GM23338 (cell line): Measurements from ENCODE around the gene PDE7B. TPM values are rescaled to one million over a fixed set of nuclear protein-coding genes. Genes with fewer than 3 reads are reported as not detected.

Experiments used
- ATAC-seq: fragments of 200-7000 bp; cut with Tn5 transposase; 3 replicates; pipeline ENCODE4 v1.9.1; 2020
- DNase-seq: peaks from one replicate; pipeline ENCODE4 v3.0.0-alpha.2; 2015; ENCODE audit warnings: low spot score
- H2AFZ ChIP-seq: fragments of 200-600 bp; sonication (generic); 2 replicates; pipeline ENCODE4 v1.8.0; 2016; ENCODE audit warnings: antibody characterized with exemption, mild to moderate bottlenecking, moderate library complexity
- H3F3A ChIP-seq: fragments of 200-600 bp; sonication (generic); replicated peaks from 2 replicates; pipeline ENCODE4 v1.8.0; 2017; ENCODE audit warnings: antibody characterized with exemption, mixed run types, low read depth
- H3K27ac ChIP-seq: fragments of 200-600 bp; sonication (generic); 2 replicates; pipeline ENCODE4 v1.6.1; 2016; ENCODE audit warnings: low read depth
- H3K27me3 ChIP-seq: fragments of 200-600 bp; sonication (generic); 2 replicates; pipeline ENCODE4 v1.8.0; 2016; ENCODE audit warnings: mild to moderate bottlenecking, mixed run types, moderate library complexity; ENCODE audit not compliant: insufficient read depth
- H3K36me3 ChIP-seq: fragments of 200-600 bp; sonication (generic); 2 replicates; pipeline ENCODE4 v1.8.0; 2016; ENCODE audit warnings: mild to moderate bottlenecking; ENCODE audit not compliant: insufficient read depth
- H3K4me1 ChIP-seq: fragments of 200-600 bp; sonication (generic); 2 replicates; pipeline ENCODE4 v1.8.0; 2016; ENCODE audit warnings: mild to moderate bottlenecking, moderate library complexity; ENCODE audit not compliant: insufficient read depth
- H3K4me2 ChIP-seq: fragments of 200-600 bp; sonication (generic); 2 replicates; pipeline ENCODE4 v1.7.1; 2017; ENCODE audit warnings: mixed run types
- H3K4me3 ChIP-seq: fragments of 200-600 bp; sonication (generic); 2 replicates; pipeline ENCODE4 v1.6.1; 2016; ENCODE audit warnings: mixed run types
- H3K79me2 ChIP-seq: fragments of 200-600 bp; sonication (generic); replicated peaks from 2 replicates; pipeline ENCODE4 v1.8.0; 2017; ENCODE audit warnings: mild to moderate bottlenecking; ENCODE audit not compliant: insufficient read depth
- H3K9me2 ChIP-seq: fragments of 200-600 bp; sonication (generic); 2 replicates; pipeline ENCODE4 v1.8.0; 2017; ENCODE audit not compliant: insufficient read depth
- H4K20me1 ChIP-seq: fragments of 200-600 bp; sonication (generic); replicated peaks from 2 replicates; pipeline ENCODE4 v1.8.0; 2017; ENCODE audit warnings: mild to moderate bottlenecking; ENCODE audit not compliant: insufficient read depth
- H3K27ac Mint-ChIP-seq: 2 replicates; pipeline ENCODE4 v1.8.0; 2020; ENCODE audit warnings: inconsistent platforms, mild to moderate bottlenecking, moderate library complexity, mixed read lengths
- H3K27me3 Mint-ChIP-seq: 3 replicates; pipeline ENCODE4 v1.8.0; 2022; ENCODE audit warnings: low read depth, mild to moderate bottlenecking, moderate library complexity, mixed read lengths, inconsistent platforms; ENCODE audit not compliant: insufficient read depth, poor library complexity
- H3K36me3 Mint-ChIP-seq: 3 replicates; pipeline ENCODE4 v1.8.0; 2021; ENCODE audit warnings: low read depth, mild to moderate bottlenecking, inconsistent platforms, moderate library complexity, mixed read lengths
- H3K4me1 Mint-ChIP-seq: 3 replicates; pipeline ENCODE4 v1.8.0; 2020; ENCODE audit warnings: mild to moderate bottlenecking, inconsistent platforms, mixed read lengths
- H3K4me3 Mint-ChIP-seq: 3 replicates; pipeline ENCODE4 v1.8.0; 2021; ENCODE audit warnings: moderate library complexity, mild to moderate bottlenecking, inconsistent platforms, mixed read lengths
- H3K9me3 Mint-ChIP-seq: 3 replicates; pipeline ENCODE4 v1.8.0; 2020; ENCODE audit warnings: moderate library complexity, mild to moderate bottlenecking, inconsistent platforms, mixed read lengths
- NANOG ChIP-seq: IDR thresholded peaks from 2 replicates; pipeline ENCODE4 v1.6.1; 2016; ENCODE audit warnings: antibody characterized with exemption, borderline replicate concordance
- ZNF114 ChIP-seq: fragments of 250-450 bp; sonication (Bioruptor Pico); IDR thresholded peaks from 2 replicates; pipeline ENCODE4 v1.5.0; 2020; ENCODE audit warnings: mild to moderate bottlenecking, moderate library complexity
- ZNF331 ChIP-seq: fragments of 250-450 bp; sonication (Bioruptor Pico); IDR thresholded peaks from 2 replicates; pipeline ENCODE4 v1.5.0; 2020; ENCODE audit warnings: low read depth, mild to moderate bottlenecking, moderate library complexity
- polyA plus RNA-seq: library from polyadenylated mRNA; unstranded; fragments of >200 nt; fragmentation: Nextera tagmentation; extraction: Ambion mirVana; gene quantifications from 2 replicates; pipeline ENCODE4 v1.2.1, GENCODE V29; 2016
- total RNA-seq: library from RNA; depleted of rRNA; stranded (reverse); fragments of >200 nt; shearing (Covaris generic); gene quantifications from 2 replicates; pipeline ENCODE4 v1.2.3, GENCODE V29; 2014
- TF ChIP-seq, protein P1 (sequence below): fragments of 250-450 bp; sonication (Bioruptor Pico); IDR thresholded peaks from 2 replicates; pipeline ENCODE4 v1.5.0; 2020; ENCODE audit warnings: mild to moderate bottlenecking, moderate library complexity
- TF ChIP-seq, protein P2 (sequence below), 2 experiments: fragments of 200-600 bp in 1 of 2; sonication (generic) in 1 of 2; conservative IDR thresholded peaks; 2 replicates each; pipeline versions ENCODE4 v1.5.1 to v1.6.1; 2016 to 2017; ENCODE audit warnings: antibody characterized with exemption in 2 of 2, low read depth in 2 of 2, mild to moderate bottlenecking in 2 of 2, moderate library complexity in 1 of 2

The PDE7B gene
- total and polyA plus RNA-seq, 2 experiments from 2014 or later, result 0.07 TPM; not detected in 1

DNA sequence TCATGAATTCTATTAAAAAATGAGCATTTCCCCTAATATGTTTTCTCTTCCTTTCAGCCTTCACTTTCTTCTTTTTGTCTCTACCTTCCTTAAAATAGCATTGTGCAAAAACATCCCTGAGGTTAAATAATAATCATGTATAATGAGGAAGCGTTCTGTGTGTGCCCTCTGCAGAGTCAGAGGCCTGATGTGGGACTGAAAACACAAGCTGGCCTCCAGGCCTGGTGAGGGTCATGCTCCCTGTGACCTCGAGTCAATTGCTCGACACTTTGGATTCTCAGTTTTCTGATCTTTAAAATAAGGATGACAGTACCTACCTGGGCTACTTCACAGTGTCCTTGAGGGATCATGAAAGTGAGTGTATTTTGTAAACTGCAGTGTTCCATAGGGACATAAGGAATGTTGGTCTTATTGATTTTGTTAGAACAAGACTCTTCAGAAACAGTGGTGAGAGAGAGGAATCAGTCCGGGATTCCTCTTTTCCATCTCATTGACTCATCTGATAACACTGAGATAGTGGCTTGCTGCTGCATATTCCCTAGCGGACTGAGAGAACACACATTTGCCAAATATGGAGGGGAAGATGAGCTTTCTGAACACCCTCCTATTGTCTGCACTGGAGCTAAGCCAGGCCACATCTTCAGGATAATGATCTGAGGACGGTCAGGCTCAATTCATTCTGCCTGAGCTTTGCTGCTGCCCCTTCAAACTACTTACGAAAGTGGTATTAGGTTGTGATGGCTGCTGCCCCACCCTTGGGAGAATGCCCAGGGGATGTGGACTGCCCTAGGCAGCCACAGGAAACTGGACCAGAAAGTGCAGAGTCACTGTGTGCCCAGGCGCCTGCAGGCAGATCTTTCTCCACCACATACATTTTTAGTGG is 39.6 kb upstream of the PDE7B start (continued):
- TF ChIP-seq, protein P1, sequence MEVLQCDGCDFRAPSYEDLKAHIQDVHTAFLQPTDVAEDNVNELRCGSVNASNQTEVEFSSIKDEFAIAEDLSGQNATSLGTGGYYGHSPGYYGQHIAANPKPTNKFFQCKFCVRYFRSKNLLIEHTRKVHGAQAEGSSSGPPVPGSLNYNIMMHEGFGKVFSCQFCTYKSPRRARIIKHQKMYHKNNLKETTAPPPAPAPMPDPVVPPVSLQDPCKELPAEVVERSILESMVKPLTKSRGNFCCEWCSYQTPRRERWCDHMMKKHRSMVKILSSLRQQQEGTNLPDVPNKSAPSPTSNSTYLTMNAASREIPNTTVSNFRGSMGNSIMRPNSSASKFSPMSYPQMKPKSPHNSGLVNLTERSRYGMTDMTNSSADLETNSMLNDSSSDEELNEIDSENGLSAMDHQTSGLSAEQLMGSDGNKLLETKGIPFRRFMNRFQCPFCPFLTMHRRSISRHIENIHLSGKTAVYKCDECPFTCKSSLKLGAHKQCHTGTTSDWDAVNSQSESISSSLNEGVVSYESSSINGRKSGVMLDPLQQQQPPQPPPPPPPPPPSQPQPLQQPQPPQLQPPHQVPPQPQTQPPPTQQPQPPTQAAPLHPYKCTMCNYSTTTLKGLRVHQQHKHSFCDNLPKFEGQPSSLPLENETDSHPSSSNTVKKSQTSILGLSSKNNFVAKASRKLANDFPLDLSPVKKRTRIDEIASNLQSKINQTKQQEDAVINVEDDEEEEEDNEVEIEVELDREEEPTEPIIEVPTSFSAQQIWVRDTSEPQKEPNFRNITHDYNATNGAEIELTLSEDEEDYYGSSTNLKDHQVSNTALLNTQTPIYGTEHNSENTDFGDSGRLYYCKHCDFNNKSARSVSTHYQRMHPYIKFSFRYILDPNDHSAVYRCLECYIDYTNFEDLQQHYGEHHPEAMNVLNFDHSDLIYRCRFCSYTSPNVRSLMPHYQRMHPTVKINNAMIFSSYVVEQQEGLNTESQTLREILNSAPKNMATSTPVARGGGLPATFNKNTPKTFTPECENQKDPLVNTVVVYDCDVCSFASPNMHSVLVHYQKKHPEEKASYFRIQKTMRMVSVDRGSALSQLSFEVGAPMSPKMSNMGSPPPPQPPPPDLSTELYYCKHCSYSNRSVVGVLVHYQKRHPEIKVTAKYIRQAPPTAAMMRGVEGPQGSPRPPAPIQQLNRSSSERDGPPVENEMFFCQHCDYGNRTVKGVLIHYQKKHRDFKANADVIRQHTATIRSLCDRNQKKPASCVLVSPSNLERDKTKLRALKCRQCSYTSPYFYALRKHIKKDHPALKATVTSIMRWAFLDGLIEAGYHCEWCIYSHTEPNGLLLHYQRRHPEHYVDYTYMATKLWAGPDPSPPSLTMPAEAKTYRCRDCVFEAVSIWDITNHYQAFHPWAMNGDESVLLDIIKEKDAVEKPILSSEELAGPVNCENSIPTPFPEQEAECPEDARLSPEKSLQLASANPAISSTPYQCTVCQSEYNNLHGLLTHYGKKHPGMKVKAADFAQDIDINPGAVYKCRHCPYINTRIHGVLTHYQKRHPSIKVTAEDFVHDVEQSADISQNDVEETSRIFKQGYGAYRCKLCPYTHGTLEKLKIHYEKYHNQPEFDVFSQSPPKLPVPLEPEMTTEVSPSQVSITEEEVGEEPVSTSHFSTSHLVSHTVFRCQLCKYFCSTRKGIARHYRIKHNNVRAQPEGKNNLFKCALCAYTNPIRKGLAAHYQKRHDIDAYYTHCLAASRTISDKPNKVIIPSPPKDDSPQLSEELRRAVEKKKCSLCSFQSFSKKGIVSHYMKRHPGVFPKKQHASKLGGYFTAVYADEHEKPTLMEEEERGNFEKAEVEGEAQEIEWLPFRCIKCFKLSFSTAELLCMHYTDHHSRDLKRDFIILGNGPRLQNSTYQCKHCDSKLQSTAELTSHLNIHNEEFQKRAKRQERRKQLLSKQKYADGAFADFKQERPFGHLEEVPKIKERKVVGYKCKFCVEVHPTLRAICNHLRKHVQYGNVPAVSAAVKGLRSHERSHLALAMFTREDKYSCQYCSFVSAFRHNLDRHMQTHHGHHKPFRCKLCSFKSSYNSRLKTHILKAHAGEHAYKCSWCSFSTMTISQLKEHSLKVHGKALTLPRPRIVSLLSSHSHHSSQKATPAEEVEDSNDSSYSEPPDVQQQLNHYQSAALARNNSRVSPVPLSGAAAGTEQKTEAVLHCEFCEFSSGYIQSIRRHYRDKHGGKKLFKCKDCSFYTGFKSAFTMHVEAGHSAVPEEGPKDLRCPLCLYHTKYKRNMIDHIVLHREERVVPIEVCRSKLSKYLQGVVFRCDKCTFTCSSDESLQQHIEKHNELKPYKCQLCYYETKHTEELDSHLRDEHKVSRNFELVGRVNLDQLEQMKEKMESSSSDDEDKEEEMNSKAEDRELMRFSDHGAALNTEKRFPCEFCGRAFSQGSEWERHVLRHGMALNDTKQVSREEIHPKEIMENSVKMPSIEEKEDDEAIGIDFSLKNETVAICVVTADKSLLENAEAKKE (CRISPR knock-in tag), result no peak
- TF ChIP-seq, protein P2, sequence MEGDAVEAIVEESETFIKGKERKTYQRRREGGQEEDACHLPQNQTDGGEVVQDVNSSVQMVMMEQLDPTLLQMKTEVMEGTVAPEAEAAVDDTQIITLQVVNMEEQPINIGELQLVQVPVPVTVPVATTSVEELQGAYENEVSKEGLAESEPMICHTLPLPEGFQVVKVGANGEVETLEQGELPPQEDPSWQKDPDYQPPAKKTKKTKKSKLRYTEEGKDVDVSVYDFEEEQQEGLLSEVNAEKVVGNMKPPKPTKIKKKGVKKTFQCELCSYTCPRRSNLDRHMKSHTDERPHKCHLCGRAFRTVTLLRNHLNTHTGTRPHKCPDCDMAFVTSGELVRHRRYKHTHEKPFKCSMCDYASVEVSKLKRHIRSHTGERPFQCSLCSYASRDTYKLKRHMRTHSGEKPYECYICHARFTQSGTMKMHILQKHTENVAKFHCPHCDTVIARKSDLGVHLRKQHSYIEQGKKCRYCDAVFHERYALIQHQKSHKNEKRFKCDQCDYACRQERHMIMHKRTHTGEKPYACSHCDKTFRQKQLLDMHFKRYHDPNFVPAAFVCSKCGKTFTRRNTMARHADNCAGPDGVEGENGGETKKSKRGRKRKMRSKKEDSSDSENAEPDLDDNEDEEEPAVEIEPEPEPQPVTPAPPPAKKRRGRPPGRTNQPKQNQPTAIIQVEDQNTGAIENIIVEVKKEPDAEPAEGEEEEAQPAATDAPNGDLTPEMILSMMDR (conservative IDR thresholded peaks at IDR 0.05; ENCODE audit: low read depth in 2 of 2), result no peak
- TF ChIP-seq ZNF114 (CRISPR knock-in tag) (no peak), ZNF331 (CRISPR knock-in tag) (no peak)

DNA sequence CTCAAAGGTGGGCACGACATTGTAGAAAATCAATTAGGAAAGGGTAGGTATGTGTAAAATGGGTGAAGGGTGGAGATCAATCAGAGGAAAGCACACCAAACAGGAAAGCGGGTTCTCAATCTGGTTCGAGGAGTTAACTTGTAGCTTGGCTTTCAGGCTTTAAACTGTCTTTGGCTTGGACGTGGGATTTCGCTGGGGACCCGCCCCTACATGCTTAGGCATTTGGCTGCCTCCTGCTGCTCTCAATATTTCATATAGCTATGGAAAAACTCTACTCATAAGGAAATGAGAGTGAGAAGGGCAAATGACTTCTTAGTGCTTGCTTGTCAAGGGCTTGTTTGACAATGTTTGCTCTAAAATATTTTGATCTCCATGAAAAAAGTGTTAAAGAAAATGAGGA is 38.1 kb upstream of the PDE7B start:
- H3K9me3 Mint-ChIP-seq, result peaks cover 6% of the 10 kb centered on the region; the same call in 2 of the 3 replicates
- peak overlapping the region; percentile 75; the same call in 1 of the 2 replicates for H3K27ac Mint-ChIP-seq
- Histone ChIP-seq H3K4me1 (peaks cover 24% of the 10 kb centered on the region), H3K27me3 (no peaks in the 10 kb centered on the region), H3K9me2 (peaks cover 7% of the 10 kb centered on the region; the same call in 1 of the 2 replicates), H3K79me2 (no peaks in the 10 kb centered on the region), H3K4me3 (no peak overlapping the region), H3K27ac (no peak overlapping the region), H4K20me1 (no peaks in the 10 kb centered on the region), H3K36me3 (no peaks in the 10 kb centered on the region), H3F3A (no peaks in the 10 kb centered on the region), H3K4me2 (no peak overlapping the region), H2AFZ (0 out of 2 replicates have a peak overlapping the region, but pooled peaks have one; percentile 21)
- H3K4me3 Mint-ChIP-seq, result no peak overlapping the region
- no peak for DNase-seq
- H3K27me3 Mint-ChIP-seq, result peaks cover 4% of the 10 kb centered on the region
- H3K36me3 Mint-ChIP-seq, result peaks cover 8% of the 10 kb centered on the region; the same call in 2 of the 3 replicates
- peaks cover 30% of the 10 kb centered on the region for H3K4me1 Mint-ChIP-seq
- ATAC-seq, result no peak
- TF ChIP-seq NANOG, result no peak
- TF ChIP-seq, protein P2 (conservative IDR thresholded peaks at IDR 0.05; ENCODE audit: low read depth in 2 of 2), result no peak
